HG03520 (cell line): ENCODE measurements around the gene SERPINH1.

Experiments used
- ATAC-seq: cut with Tn5 transposase; IDR thresholded peaks from one replicate; pipeline ENCODE4 v1.9.1; 2021; ENCODE audit warnings: mild to moderate bottlenecking, moderate library complexity; ENCODE audit not compliant: unreplicated experiment

Gene SERPINH1

DNA sequence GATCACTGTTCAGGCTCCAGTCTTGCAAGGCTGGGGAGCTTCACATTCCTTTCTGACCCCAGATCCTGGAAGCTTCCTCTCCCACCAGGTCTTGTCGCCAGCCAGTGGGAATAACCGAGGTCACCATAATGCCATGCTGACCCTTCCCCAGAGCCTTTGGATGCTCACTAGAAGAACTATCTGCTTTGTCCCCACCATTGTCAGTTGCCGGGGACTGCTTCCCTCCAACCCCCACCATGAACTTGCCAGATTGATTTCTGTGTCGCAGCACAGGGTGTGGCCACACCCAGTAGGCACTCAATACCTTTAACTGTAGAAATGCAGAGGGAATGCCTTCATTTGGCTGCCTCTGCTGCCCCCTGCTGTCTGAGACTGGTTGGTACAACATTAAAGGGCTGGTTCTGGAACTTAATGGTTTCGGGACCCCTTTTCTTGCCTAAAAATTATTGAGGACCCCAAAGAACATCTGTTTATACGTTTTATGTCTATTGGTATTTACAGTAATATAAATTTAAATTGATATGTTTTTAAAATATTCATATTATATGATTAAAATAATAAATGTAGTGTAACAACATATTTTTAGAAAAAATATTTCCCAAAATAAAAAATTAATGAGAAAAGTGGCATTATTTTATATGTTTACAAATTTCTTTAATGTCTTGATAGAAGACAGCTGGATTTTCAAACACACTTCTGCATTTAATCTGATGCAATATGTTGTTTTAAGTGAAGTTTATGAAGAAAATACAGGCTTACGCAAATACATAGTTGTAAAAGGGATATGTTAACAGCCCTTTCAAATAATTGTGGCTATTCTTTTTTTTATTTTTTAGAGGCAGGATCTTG, 29.6 kb upstream of the SERPINH1 start:
- ATAC-seq: no peak

DNA sequence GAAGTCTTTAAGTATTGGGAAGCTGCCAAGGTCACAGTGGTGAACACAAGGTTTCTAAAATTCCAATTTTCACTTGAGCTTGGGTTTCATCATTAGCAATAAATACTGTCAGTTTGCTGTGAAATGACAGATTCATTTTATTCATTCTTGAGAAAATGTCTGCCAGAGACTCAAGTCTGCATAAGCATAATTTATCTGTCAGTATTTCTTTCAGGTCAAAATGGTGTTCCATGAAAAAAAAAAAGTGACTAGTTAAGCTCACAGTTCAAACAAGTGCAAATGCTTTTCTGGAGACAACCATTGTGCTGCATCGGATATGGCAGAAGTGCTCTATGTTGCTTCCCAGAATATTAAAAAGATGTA, 28.2 kb upstream of the SERPINH1 start:
- ATAC-seq: no peak

DNA sequence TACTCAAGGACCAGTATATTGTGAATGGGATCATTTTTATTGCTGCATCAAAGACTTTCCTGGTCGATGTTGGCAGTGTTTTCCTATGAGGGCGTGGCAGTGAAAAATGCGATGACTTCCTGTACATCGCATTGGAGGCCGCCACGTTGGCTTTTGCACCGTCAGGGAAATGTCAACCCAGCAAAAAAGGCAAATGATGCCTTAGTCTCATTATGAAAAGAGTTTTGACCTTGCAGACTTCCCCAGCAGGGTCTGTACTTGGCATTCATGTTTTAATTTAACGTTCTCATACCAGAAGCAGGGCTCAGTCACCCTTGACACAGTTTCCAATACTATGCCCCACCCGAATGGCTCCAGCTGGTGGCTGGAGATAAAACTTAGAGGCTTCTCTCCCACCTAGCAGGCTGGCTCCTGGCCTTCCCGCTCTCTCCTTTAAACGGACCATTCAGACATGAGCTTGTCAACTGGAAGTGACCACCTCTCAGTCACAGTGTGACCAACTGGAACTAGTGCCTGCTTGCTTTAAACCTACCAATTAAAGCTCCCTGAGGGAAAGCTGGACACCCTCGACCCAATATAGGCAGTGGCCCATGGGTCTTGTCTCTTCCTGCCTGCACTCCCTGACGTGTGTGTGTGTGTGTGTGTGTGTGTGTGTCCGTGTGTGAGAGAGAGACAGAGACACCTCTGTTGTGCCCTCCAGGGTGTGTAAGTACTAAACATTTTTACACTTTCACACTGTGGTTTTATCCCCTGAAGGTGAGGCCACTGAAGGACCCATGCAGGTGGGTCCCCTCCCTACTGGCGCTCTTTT, 27.6 kb upstream of the SERPINH1 start:
- no peak for ATAC-seq

DNA sequence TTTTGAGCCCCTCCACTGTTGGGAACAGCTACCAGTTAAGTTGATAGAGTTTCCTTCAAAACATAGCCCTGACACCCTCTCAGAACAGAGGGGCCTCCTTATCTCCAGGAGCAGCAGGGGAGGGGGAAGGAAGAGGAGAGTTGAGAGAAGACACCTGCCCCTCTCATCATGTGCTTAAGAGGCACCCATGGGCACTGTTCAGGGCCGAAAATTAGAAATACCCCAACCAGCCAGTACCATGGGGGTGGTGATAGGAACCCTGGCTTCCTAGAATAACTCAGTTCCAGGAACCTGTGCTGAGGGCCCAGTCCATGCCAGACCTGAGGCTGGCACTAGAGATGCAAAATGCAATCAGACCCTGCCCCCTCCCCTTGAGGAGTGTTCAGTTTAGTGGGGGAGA, 27.0 kb upstream of the SERPINH1 start:
- ATAC-seq: no peak

DNA sequence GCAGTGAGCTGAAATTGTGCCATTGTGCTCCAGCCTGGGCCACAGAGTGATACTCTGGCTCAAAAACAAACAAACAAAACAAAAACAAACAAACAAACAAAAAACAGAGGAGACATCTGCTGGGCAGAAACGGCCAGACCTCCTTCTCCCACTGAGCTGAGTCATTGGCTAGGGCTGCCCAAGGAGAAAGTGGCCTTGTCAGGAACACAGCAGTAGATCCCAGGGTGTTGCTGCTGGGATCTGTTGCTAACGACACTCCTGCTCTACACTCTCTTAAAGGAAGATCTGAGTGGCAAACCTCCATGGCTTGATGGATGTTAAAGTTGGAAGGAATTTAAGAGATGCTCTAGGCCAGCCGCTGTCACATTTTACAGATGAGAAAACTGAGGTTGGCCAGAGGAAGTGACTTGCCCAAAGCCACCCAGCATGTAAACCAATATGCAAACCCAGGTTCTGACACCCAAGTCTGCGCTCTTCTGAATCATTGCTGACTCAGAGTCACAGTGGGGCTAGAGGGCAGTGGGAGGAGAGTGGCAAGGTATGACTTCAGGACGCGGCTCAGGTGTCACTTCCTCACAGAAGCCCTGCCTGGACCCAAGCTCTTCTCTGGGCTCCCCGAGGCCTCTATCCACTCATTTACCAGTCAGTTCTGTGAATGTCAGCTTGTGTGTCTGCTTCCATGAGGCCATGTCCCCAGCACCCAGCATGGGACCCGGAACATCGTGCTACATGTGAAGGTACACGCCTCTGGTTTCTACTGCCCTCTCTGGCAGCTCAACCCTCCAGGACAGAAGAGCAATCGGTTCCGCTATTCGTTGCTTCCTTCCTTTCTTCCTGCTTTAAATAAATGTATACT, 25.0 kb upstream of the SERPINH1 start:
- ATAC-seq: peak; percentile 90

DNA sequence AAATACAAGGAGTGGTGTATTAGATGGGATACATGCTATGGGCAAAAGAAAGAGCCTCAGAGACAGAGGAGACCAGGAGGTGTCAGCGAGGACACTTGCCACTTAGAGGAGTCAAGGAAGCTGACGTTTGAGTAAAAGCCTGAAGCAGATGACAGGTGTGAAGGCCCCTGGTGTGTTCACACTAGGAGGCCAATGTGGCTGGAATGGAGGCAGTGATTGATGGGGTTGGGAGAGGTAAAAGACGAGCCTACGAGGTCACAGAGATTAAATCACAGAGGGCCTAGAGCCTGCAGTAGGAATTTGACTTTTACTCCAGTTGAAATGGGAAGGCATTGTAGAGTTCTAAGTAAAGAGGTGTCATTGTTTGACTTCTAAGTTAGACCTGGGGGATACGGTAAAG, 24.3 kb upstream of the SERPINH1 start:
- no peak for ATAC-seq

DNA sequence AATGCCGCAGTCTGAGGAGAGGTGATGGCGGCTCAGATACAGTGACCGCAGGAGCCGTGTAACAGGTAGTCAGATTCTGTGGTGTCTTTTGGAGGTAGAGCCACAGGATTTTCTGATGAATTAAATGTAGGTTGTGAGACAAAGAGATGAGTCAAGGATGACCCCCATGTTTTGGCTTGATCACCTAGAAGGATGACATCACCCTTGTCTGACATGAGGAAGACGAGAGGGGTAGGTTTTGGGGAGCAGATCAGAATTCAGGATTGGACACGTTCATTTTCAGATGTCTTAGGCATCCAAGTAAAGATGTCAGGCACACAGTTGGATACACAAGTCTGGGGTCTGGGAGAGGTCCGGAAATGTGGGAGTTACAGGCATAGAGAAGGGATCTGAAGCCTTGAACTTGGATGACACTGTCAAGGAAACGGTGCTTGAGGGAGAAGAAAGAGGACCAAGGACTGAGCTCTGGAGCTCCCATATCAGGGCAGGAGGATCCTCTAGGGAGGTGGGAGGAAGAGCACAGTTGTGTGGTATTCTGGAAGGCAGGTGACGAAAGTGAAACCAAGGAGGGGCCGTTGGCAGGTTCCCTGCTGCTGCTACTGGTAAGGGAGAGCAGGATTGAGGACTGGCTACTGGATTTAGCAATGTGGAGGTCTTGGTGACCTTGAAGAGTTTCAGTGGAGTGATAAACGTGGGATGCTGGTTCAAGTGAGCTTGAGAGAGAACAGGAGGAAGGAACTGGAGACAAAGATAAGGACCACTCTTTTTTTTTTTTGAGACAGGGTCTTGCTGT, 23.7 kb upstream of the SERPINH1 start:
- no peak for ATAC-seq

DNA sequence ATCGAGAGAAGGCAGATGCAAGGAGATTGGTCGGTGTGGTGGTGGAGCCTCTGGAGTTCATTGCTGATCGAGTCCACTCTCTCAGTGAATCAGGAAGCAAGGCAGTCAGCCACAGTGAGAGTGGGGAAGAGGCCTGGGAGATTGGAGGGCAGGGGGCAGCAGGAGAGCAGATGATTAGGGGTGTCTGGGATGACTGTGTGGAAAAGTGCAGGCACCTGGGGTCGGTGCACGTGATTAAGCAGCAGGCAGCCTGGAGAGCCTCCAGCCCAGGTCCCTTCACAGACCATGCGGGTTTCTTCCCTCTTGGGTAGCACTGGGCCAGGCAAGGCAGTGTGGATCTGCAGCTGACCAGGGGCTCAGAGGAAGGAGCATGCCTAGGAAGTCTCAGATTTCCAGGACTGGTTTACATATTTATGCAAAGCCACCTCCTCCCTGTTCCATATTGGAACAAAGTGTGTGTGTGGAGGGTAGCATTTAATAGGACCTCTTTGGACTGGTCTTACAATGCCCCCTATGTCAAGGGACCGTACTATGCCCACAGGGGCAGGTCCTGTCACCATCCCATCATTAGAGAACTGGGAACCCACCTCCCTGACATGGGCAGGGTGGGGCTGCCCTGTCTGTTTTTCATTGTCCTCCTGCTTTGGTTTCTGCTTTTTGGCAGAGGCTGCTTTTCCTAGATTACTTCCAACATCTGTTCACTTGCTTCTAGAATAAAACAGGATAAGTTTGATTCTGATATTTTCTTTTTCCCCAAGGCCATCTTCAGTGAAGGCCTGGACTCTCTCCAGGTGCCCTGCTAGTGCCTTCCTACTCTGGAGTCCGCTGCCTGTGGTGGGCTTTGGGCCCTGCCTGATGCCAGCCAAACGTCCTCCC, 22.4 kb upstream of the SERPINH1 start:
- no peak for ATAC-seq

DNA sequence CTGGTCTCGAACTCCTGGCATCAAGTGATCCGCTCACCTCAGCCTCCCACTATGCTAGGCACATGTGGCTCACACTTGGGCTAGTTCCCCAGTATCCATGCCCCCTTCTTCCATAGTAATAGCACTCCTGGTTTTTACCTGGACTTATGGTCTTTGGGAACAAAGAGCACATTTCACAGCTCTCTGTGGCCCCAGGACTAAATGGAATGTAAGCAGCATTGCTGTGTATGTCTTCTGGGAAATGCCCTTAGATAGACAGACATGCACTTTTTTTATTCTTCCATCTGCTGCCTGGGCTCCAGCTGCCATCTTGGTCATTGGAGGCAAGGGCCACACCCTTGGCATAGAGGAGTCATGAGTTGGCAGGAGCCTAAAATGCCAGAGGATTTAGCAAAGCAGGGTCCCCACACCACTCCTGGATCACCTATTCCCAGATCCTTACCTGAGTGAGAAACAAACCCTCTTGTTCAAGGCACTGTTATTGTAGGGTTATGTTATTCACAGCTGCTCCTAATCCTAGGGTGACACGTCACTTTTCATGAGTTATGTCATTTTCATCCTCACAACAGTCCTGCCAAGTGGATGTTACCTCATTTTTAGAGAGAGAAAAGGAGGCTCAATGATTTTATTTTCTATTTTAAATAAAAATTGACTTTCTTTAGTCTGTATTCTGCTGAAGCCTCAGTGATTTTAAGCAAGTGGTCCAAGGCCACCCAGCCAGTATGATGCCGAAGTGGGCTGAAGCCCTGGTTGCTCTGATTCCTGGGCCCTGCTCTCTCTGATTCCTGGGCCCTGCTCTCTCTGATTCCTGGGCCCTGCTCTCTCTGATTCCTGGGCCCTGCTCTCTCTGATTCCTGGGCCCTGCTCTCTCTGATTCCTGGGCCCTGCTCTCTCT, 20.6 kb upstream of the SERPINH1 start:
- ATAC-seq: no peak

DNA sequence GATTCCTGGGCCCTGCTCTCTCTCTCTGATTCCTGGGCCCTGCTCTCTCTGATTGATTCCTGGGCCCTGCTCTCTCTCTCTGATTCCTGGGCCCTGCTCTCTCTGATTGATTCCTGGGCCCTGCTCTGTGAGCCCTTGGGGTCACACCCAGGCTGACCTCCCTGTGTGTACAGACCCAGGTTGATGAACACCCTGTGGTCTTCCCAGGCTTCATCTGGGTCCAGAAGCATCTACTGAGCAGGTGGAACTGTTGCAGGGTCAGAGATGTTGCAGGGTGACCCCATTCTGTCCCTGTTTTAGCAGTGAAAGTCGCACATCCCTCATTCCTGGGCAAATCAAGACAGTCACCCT, 20.0 kb upstream of the SERPINH1 start:
- ATAC-seq: no peak

DNA sequence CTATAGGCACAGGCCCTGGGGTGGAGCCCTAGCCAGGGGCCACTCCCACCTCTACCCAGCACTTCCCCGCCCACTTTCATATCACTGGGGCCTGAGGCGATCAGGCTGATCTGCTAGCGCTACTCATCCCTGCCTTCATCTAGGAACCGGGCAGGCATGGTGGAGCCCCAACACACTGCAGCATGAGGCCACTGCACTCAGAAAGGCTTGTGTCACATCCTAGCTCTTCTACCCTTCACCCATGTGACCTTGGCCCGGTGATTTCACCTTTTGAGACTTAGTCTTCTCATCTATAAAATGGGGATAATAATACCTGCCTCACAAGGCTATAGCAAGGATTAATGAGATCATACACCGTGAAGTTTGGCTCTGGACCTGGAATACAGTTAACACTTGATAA, 18.2 kb upstream of the SERPINH1 start:
- ATAC-seq: no peak

DNA sequence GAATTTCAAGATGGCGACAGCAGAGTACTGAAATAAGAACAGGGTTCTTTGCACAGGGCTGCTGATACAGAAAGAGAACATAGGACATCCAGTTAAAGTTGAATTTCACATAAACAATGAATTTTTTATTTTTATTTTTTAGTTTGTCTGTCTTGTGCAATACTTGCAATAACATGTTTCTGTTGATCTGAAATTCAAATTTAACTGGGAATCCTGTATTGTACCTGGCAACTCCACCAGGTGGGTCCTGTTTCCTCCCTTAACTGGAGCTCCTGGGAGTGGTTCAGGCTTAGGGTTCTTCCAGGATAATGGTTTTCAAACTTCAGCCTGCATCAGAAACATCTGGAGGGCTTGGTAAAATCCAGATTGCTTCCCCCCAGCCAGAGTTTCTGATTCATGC, 14.9 kb upstream of the SERPINH1 start:
- no peak for ATAC-seq

DNA sequence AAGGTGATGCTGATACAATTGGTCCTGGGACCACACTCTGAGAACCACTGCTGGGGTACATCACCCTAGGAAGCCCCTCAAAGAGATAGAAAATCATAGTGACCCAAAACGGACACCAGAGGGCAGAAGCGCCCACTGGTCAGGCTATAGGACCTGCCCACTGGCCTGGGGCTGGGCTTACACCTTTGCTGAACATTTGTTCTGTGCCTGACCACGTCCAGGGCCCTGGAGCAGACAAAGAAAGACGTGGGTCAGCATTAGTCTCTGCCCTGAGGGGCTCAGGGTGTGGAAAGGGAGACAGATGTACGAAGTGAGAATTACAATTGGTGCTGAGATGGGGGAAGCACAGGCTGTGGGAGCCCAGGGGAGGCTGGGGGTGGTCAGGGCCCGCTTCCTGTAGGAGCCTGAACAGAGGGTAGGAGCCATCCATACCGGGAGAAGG, 14.4 kb upstream of the SERPINH1 start:
- no peak for ATAC-seq

DNA sequence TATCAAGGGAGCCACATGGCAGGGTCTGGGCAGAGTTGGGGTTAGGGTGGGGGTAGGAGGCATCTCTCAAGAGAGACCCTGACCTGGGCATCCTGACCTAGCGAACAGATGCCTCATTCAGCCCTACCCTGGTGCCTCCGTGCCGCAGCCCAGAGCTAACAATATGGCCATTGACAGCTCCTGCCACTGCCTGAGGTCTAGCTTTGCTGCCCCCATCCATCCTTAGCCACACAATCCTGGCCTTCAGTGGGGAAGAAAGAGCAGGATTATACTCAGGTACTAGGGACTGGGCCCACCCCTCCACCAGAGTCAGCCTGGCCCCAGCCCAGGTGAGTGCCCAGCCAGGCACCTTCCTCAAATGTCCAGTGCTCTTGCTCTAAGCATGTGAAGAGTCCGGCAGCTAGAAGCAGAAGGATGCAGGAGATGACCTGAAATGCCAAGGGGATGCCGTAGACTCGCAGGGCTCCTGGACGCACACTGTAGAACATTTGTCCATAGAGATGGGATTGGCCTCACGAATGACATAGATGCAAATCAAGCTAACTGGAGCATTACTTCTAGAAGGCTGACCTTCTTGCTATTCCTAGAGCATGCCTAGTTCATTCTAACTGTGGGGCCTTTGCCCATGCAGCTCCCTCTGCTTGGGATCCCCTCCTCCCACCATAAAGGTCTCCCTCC, 13.3 kb upstream of the SERPINH1 start:
- ATAC-seq: no peak

DNA sequence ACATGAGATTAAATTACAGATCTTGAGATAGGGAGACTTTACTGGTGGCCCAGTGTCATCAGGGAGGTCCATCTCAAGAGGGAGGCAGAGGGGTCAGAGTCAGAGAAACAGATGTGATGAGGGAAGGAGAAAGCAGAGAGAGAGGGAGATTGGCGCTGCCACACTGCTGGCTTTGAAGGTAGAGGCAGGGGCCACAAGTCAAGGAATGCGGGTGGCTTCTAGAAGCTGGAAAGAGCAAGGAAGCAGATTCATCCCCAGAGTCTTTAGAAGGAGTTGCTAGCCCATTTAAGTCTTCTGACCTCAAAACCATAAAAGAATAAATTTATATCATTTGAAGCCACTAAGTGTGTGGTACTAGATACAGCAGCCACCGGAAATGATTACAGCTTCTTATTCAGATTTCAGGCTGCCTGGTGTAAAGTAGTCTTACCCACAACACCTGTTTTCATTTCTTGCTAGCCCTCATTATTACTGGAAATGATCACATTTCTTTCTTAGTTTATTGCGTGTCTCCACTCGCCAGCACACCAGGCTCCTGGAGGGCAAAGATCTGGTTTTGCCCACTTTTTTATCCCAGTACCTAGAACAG, 12.6 kb upstream of the SERPINH1 start:
- no peak for ATAC-seq

DNA sequence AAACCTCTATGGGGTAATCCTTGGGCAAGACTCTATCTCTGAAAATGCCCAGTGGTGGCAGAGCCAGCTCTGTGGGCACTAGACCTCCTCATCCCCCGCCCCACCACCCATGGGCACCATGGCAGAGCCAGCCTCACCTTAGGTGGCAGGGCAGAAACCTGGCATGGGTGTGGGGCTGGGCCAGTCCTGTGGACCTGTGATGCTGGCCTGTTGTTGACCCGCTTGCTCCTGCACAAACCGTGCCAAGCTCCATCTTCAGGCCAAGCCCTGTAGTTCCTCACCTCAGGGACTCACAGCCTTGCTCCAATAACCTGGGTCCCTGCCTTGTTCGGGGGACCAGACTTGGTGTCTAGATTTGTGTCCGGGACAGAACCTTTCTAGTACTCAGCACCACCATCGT, 8.9 kb upstream of the SERPINH1 start:
- no peak for ATAC-seq

DNA sequence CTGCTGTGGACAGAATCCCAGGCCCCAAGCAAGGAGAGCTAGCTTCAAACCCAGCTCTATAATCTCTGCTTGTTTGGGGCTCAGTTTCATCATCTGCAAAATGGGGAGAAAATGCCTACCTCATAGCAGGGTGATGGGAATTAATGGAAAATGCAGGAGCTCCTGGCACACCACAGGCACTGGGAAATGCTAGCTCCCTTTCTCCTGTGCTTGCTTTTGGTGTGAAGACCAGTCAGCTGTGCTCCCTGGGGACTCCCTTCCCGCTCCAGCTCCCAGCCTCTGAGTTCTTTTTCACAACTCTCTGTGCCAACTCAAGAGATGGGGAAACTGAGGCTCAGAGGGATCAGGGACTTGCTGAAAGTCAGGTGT, 8.2 kb upstream of the SERPINH1 start:
- ATAC-seq: no peak
